Activated naive CD8-positive, alpha-beta T cell treated with anti-CD3 and anti-CD28 coated beads for 36 hours (primary cell): ENCODE data around the gene RNLS. TPM values are rescaled to one million over a fixed set of nuclear protein-coding genes. Genes with fewer than 3 reads are reported as not detected.
A peak's percentile ranks its signal among the peaks of the same experiment; 100 is the strongest.

ENCODE experiments used
- DNase-seq: peaks from one replicate; pipeline ENCODE4 v3.0.0; 2021
- H3K27ac Mint-ChIP-seq: one replicate; pipeline ENCODE4 v1.8.0; 2022; ENCODE audit warnings: mild to moderate bottlenecking, moderate library complexity, mixed read lengths
- H3K27me3 Mint-ChIP-seq: one replicate; pipeline ENCODE4 v1.8.0; 2022; ENCODE audit warnings: mild to moderate bottlenecking, mixed read lengths
- H3K36me3 Mint-ChIP-seq: one replicate; pipeline ENCODE4 v1.8.0; 2021; ENCODE audit warnings: mild to moderate bottlenecking, mixed read lengths
- H3K4me1 Mint-ChIP-seq: one replicate; pipeline ENCODE4 v1.8.0; 2021; ENCODE audit warnings: mixed read lengths
- H3K4me3 Mint-ChIP-seq: one replicate; pipeline ENCODE4 v1.8.0; 2022; ENCODE audit warnings: mild to moderate bottlenecking, moderate library complexity, mixed read lengths
- H3K9me3 Mint-ChIP-seq: one replicate; pipeline ENCODE4 v1.8.0; 2022; ENCODE audit warnings: mixed read lengths
- total RNA-seq, 2 experiments: library from RNA; stranded (reverse); gene quantifications; one replicate each; pipeline ENCODE4 v1.2.3, GENCODE V29; 2021

The RNLS gene
- total RNA-seq, 2 experiments from 2014 or later: 4.0 to 4.3 TPM

- no peak overlapping the region for H3K27ac Mint-ChIP-seq
- DNase-seq: no peak
- peaks cover 4% of the 10 kb centered on the region for H3K9me3 Mint-ChIP-seq
- no peaks in the 10 kb centered on the region for H3K27me3 Mint-ChIP-seq
- H3K4me1 Mint-ChIP-seq: peaks cover 22% of the 10 kb centered on the region
- peaks cover 6% of the 10 kb centered on the region for H3K36me3 Mint-ChIP-seq
- H3K4me3 Mint-ChIP-seq: no peak overlapping the region
These were observed 193.1 kb downstream of the RNLS start for GRCh38 chr10:88390041-88390440.

- H3K36me3 Mint-ChIP-seq: peaks cover 6% of the 10 kb centered on the region
- DNase-seq: no peak
- H3K4me1 Mint-ChIP-seq: peaks cover 22% of the 10 kb centered on the region
- no peaks in the 10 kb centered on the region for H3K27me3 Mint-ChIP-seq
- no peak overlapping the region for H3K4me3 Mint-ChIP-seq
- peaks cover 4% of the 10 kb centered on the region for H3K9me3 Mint-ChIP-seq
- no peak overlapping the region for H3K27ac Mint-ChIP-seq
These were observed 193.7 kb downstream of the RNLS start for GRCh38 chr10:88389456-88389855.

- peaks cover 3% of the 10 kb centered on the region for H3K36me3 Mint-ChIP-seq
- H3K4me1 Mint-ChIP-seq: peaks cover 26% of the 10 kb centered on the region
- H3K4me3 Mint-ChIP-seq: no peak overlapping the region
- no peak overlapping the region for H3K27ac Mint-ChIP-seq
- no peaks in the 10 kb centered on the region for H3K27me3 Mint-ChIP-seq
- no peak for DNase-seq
- no peaks in the 10 kb centered on the region for H3K9me3 Mint-ChIP-seq
These were observed 194.8 kb downstream of the RNLS start for GRCh38 chr10:88388324-88388723.

- H3K4me3 Mint-ChIP-seq: no peak overlapping the region
These were observed 196.0 kb downstream of the RNLS start for GRCh38 chr10:88386821-88387773.

GRCh38 chr10:88386204-88386788, 196.8 kb downstream of the RNLS start:
- H3K27ac Mint-ChIP-seq: no peak overlapping the region
- H3K9me3 Mint-ChIP-seq: peaks cover 2% of the 10 kb centered on the region

More at GRCh38 chr10:88386821-88387773, 196.0 kb downstream of the RNLS start:
- Mint-ChIP-seq H3K9me3 (peaks cover 2% of the 10 kb centered on the region), H3K27ac (no peak overlapping the region), H3K36me3 (peaks cover 5% of the 10 kb centered on the region), H3K4me1 (peaks cover 25% of the 10 kb centered on the region), H3K27me3 (no peaks in the 10 kb centered on the region)
- no peak for DNase-seq

GRCh38 chr10:88385601-88386203, 197.4 kb downstream of the RNLS start:
- peak; percentile 62 for DNase-seq
- peaks cover 2% of the 10 kb centered on the region for H3K9me3 Mint-ChIP-seq
- no peaks in the 10 kb centered on the region for H3K27me3 Mint-ChIP-seq
- peak overlapping the region; percentile 83 for H3K27ac Mint-ChIP-seq
- peak overlapping the region; percentile 67 for H3K4me3 Mint-ChIP-seq
- peaks cover 17% of the 10 kb centered on the region for H3K4me1 Mint-ChIP-seq
- peaks cover 5% of the 10 kb centered on the region for H3K36me3 Mint-ChIP-seq

More at GRCh38 chr10:88386204-88386788, 196.8 kb downstream of the RNLS start:
- Mint-ChIP-seq H3K27me3 (no peaks in the 10 kb centered on the region), H3K36me3 (peaks cover 5% of the 10 kb centered on the region), H3K4me3 (no peak overlapping the region), H3K4me1 (peaks cover 19% of the 10 kb centered on the region)
- DNase-seq: no peak

GRCh38 chr10:88383276-88383675, 199.8 kb downstream of the RNLS start:
- DNase-seq: no peak
- H3K4me3 Mint-ChIP-seq: no peak overlapping the region
- H3K4me1 Mint-ChIP-seq: peaks cover 17% of the 10 kb centered on the region
- no peaks in the 10 kb centered on the region for H3K27me3 Mint-ChIP-seq
- peaks cover 4% of the 10 kb centered on the region for H3K9me3 Mint-ChIP-seq
- H3K36me3 Mint-ChIP-seq: peaks cover 5% of the 10 kb centered on the region
- H3K27ac Mint-ChIP-seq: no peak overlapping the region

GRCh38 chr10:88382699-88383098, 200.4 kb downstream of the RNLS start:
- Mint-ChIP-seq H3K27ac (no peak overlapping the region), H3K4me1 (peaks cover 17% of the 10 kb centered on the region), H3K36me3 (peaks cover 5% of the 10 kb centered on the region), H3K27me3 (no peaks in the 10 kb centered on the region), H3K4me3 (no peak overlapping the region), H3K9me3 (peaks cover 4% of the 10 kb centered on the region)
- DNase-seq: no peak

- Mint-ChIP-seq H3K4me1 (peaks cover 19% of the 10 kb centered on the region), H3K9me3 (peaks cover 4% of the 10 kb centered on the region), H3K36me3 (peaks cover 5% of the 10 kb centered on the region), H3K27ac (no peak overlapping the region), H3K4me3 (no peak overlapping the region), H3K27me3 (no peaks in the 10 kb centered on the region)
- no peak for DNase-seq
These were observed 203.5 kb downstream of the RNLS start for GRCh38 chr10:88379575-88379974.

GRCh38 chr10:88377510-88377909, 205.6 kb downstream of the RNLS start:
- DNase-seq: no peak
- Mint-ChIP-seq H3K4me3 (no peak overlapping the region), H3K27ac (no peak overlapping the region), H3K36me3 (no peaks in the 10 kb centered on the region), H3K27me3 (no peaks in the 10 kb centered on the region), H3K4me1 (peaks cover 11% of the 10 kb centered on the region), H3K9me3 (peaks cover 2% of the 10 kb centered on the region)

- Mint-ChIP-seq H3K4me1 (peaks cover 10% of the 10 kb centered on the region), H3K27me3 (no peaks in the 10 kb centered on the region), H3K27ac (no peak overlapping the region)
These were observed 208.5 kb downstream of the RNLS start for GRCh38 chr10:88374392-88375175.

GRCh38 chr10:88372881-88373592, 210.1 kb downstream of the RNLS start:
- no peak for DNase-seq
- Mint-ChIP-seq H3K27ac (no peak overlapping the region), H3K27me3 (no peaks in the 10 kb centered on the region), H3K9me3 (no peaks in the 10 kb centered on the region), H3K36me3 (no peaks in the 10 kb centered on the region), H3K4me1 (peaks cover 10% of the 10 kb centered on the region), H3K4me3 (no peak overlapping the region)

More at GRCh38 chr10:88374392-88375175, 208.5 kb downstream of the RNLS start:
- H3K4me3 Mint-ChIP-seq: no peak overlapping the region
- peaks cover 2% of the 10 kb centered on the region for H3K9me3 Mint-ChIP-seq
- DNase-seq: no peak
- H3K36me3 Mint-ChIP-seq: no peaks in the 10 kb centered on the region

- Mint-ChIP-seq H3K27ac (no peak overlapping the region), H3K36me3 (no peaks in the 10 kb centered on the region), H3K9me3 (peaks cover 3% of the 10 kb centered on the region), H3K4me3 (no peak overlapping the region), H3K27me3 (no peaks in the 10 kb centered on the region), H3K4me1 (peaks cover 9% of the 10 kb centered on the region)
- no peak for DNase-seq
These were observed 210.9 kb downstream of the RNLS start for GRCh38 chr10:88372051-88372715.

GRCh38 chr10:88370713-88371112, 212.4 kb downstream of the RNLS start:
- no peak for DNase-seq
- Mint-ChIP-seq H3K9me3 (peaks cover 3% of the 10 kb centered on the region), H3K4me3 (no peak overlapping the region), H3K27me3 (no peaks in the 10 kb centered on the region), H3K27ac (no peak overlapping the region), H3K36me3 (no peaks in the 10 kb centered on the region), H3K4me1 (peaks cover 8% of the 10 kb centered on the region)
